K562 (cell line): ENCODE data around the gene EFCC1. TPM values are rescaled to one million over a fixed set of nuclear protein-coding genes. Genes with fewer than 3 reads are reported as not detected.

ENCODE experiments used
- ATAC-seq: fragments of 200-7000 bp; cut with Tn5 transposase; 3 replicates; pipeline ENCODE4 v1.9.1; 2020; ENCODE audit warnings: moderate library complexity
- BruUV-seq: library from RNA; stranded (reverse); fragments of 400-500 nt; replicated peaks from 2 replicates; lab custom pipeline; 2021; lab: Mats Ljungman, UMichigan
- CTCF ChIA-PET: fragments of 300-600 bp; formaldehyde crosslinking; extraction: SDS; loops from one replicate; lab custom pipeline; 2021; ENCODE audit warnings: low intra/inter-chr PET ratio; lab: Yijun Ruan, JAX
- POLR2A ChIA-PET: fragments of 300-600, 350-650 bp; sonication (Branson Sonifier 250); formaldehyde crosslinking; extraction: SDS; loops from one replicate; lab custom pipeline; 2021; ENCODE audit warnings: antibody characterized with exemption, inconsistent platforms; lab: Yijun Ruan, JAX
- DNase-seq, 4 experiments: peaks; one replicate each; pipeline versions ENCODE4 v3.0.0 to v3.0.0-alpha.2; 2011 to 2018; ENCODE audit warnings: low spot score in 3 of 4, mixed read lengths in 3 of 4; ENCODE audit errors: extremely low read depth in 1 of 4
- FAIRE-seq: peaks from 2 replicates; lab custom pipeline; 2011; peaks lifted over from hg19 to GRCh38; lab: Jason Lieb, UNC
- H2AFZ ChIP-seq: 2 replicates; pipeline ENCODE4 v1.6.0; 2011; ENCODE audit warnings: low read depth, low read length, control low read depth, inconsistent platforms
- H3K27ac ChIP-seq: fragments of 200-600 bp; 3 replicates; pipeline ENCODE4 v1.8.0; 2011; ENCODE audit warnings: low read depth, mild to moderate bottlenecking, control low read depth, inconsistent platforms, low read length, moderate library complexity, mixed read lengths; ENCODE audit errors: extremely low read depth
- H3K27me3 ChIP-seq, 2 experiments: fragments of 300-600 bp in 1 of 2; 2 replicates in 1 of 2; 3 replicates in 1 of 2; pipeline versions ENCODE4 v1.6.0 to v1.8.0; 2011; ENCODE audit warnings: inconsistent platforms in 2 of 2, low read length in 2 of 2, mild to moderate bottlenecking in 1 of 2, mixed read lengths in 1 of 2, moderate library complexity in 1 of 2; ENCODE audit not compliant: control insufficient read depth in 2 of 2, insufficient read depth in 2 of 2
- H3K36me3 ChIP-seq: fragments of 300-600 bp; 3 replicates; pipeline ENCODE4 v1.8.0; 2011; ENCODE audit warnings: mild to moderate bottlenecking, low read length, inconsistent platforms; ENCODE audit not compliant: control insufficient read depth, insufficient read depth
- H3K4me1 ChIP-seq, 2 experiments: fragments of 200-600 bp in 1 of 2; replicated peaks in 1 of 2; 2 replicates in 1 of 2; 3 replicates in 1 of 2; pipeline versions ENCODE4 v1.5.1 to v1.8.0; 2011; ENCODE audit warnings: inconsistent platforms in 2 of 2, low read length in 2 of 2, mild to moderate bottlenecking in 1 of 2, mixed read lengths in 1 of 2, moderate library complexity in 1 of 2; ENCODE audit not compliant: control insufficient read depth in 2 of 2, insufficient read depth in 2 of 2
- H3K4me2 ChIP-seq: 2 replicates; pipeline ENCODE4 v1.6.1; 2011; ENCODE audit warnings: low read length, control low read depth, inconsistent platforms, mixed read lengths; ENCODE audit not compliant: insufficient read depth
- H3K4me3 ChIP-seq: fragments of 200-600 bp; sonication (generic), shearing (Covaris generic); 2 replicates; pipeline ENCODE4 v1.5.1; 2016; ENCODE audit warnings: control low read depth, inconsistent platforms
- H3K79me2 ChIP-seq: fragments of 200-600 bp; 3 replicates; pipeline ENCODE4 v1.8.0; 2011; ENCODE audit warnings: low read length, inconsistent platforms; ENCODE audit not compliant: control insufficient read depth, insufficient read depth
- H3K9ac ChIP-seq, 2 experiments: 2 replicates each; pipeline versions ENCODE4 v1.6.0 to v1.6.1; 2011; ENCODE audit warnings: low read depth in 2 of 2, low read length in 2 of 2, control low read depth in 1 of 2, inconsistent platforms in 1 of 2, mild to moderate bottlenecking in 1 of 2, mixed read lengths in 1 of 2; ENCODE audit not compliant: insufficient read depth in 1 of 2
- H3K9me1 ChIP-seq: one replicate; pipeline ENCODE4 v1.6.0; 2011; ENCODE audit warnings: inconsistent platforms, mild to moderate bottlenecking, low read length, moderate library complexity; ENCODE audit not compliant: control insufficient read depth, insufficient read depth
- H3K9me3 ChIP-seq: replicated peaks from 2 replicates; pipeline ENCODE4 v1.5.1; 2011; ENCODE audit warnings: low read depth, low read length, inconsistent platforms; ENCODE audit not compliant: control insufficient read depth, insufficient read depth
- H4K20me1 ChIP-seq: replicated peaks from 2 replicates; pipeline ENCODE4 v1.6.1; 2011; ENCODE audit warnings: low read length, inconsistent platforms, mixed read lengths; ENCODE audit not compliant: control insufficient read depth, insufficient read depth
- BMI1 ChIP-seq: fragments of 150-350 bp; IDR thresholded peaks from 2 replicates; pipeline ENCODE4 v1.6.1; 2014; ENCODE audit warnings: low read length
- CHD4 ChIP-seq: fragments of 200-600 bp; sonication (generic); IDR thresholded peaks from 3 replicates; pipeline ENCODE4 v1.6.1; 2012; ENCODE audit warnings: low read depth, mild to moderate bottlenecking, mixed read lengths, low read length, inconsistent platforms; ENCODE audit not compliant: insufficient read depth, insufficient replicate concordance, poor library complexity, severe bottlenecking
- CTBP1 ChIP-seq: fragments of 450-650 bp; IDR thresholded peaks from 2 replicates; pipeline ENCODE4 v1.6.1; 2016; ENCODE audit warnings: borderline replicate concordance
- EGR1 ChIP-seq: fragments of 450-650 bp; conservative IDR thresholded peaks from 2 replicates; pipeline ENCODE4 v1.6.1; 2017; ENCODE audit warnings: mild to moderate bottlenecking
- HDGF ChIP-seq: fragments of 450-650 bp; IDR thresholded peaks from 2 replicates; pipeline ENCODE4 v1.6.1; 2016
- HIVEP1 ChIP-seq: fragments of 250-450 bp; sonication (Bioruptor Pico); IDR thresholded peaks from 2 replicates; pipeline ENCODE4 v1.4.0; 2020; ENCODE audit warnings: mild to moderate bottlenecking
- HMG20A ChIP-seq: fragments of 450-650 bp; formaldehyde crosslinking; conservative IDR thresholded peaks from 2 replicates; pipeline ENCODE4 v1.4.0; 2020; ENCODE audit warnings: mild to moderate bottlenecking, mixed read lengths
- ILF3 ChIP-seq: fragments of 450-650 bp; IDR thresholded peaks from 2 replicates; pipeline ENCODE4 v1.6.1; 2018; ENCODE audit warnings: antibody characterized with exemption, mild to moderate bottlenecking, moderate library complexity, borderline replicate concordance
- KLF1 ChIP-seq: fragments of 450-650 bp; IDR thresholded peaks from 2 replicates; pipeline ENCODE4 v1.6.1; 2016; ENCODE audit warnings: missing genetic modification characterization, missing compliant biosample characterization
- MTA1 ChIP-seq: fragments of 450-650 bp; IDR thresholded peaks from 2 replicates; pipeline ENCODE4 v1.6.1; 2017; ENCODE audit warnings: borderline replicate concordance
- SMAD4 ChIP-seq: fragments of 250-450 bp; sonication (Bioruptor Pico); conservative IDR thresholded peaks from 2 replicates; pipeline ENCODE4 v1.8.0; 2021; ENCODE audit warnings: inconsistent platforms, mild to moderate bottlenecking, moderate library complexity
- ZKSCAN1 ChIP-seq: fragments of 150-350 bp; IDR thresholded peaks from 2 replicates; pipeline ENCODE4 v1.6.1; 2016; ENCODE audit warnings: low read depth, low read length
- ZNF165 ChIP-seq: fragments of 250-450 bp; sonication (Bioruptor Pico); IDR thresholded peaks from 2 replicates; pipeline ENCODE4 v1.4.0; 2020; ENCODE audit warnings: borderline replicate concordance
- ZNF699 ChIP-seq: fragments of 250-450 bp; sonication (Bioruptor Pico); IDR thresholded peaks from 2 replicates; pipeline ENCODE4 v1.8.0; 2021; ENCODE audit warnings: mild to moderate bottlenecking, moderate library complexity; ENCODE audit not compliant: insufficient replicate concordance
- ZNF780A ChIP-seq: fragments of 250-450 bp; sonication (Bioruptor Pico); IDR thresholded peaks from 2 replicates; pipeline ENCODE4 v1.5.0; 2021; ENCODE audit warnings: mild to moderate bottlenecking
- WGBS: fragments of 100-300 bp; shearing (Covaris generic); methylation state at CpG from one replicate; pipeline ENCODE4 v1.1.6; 2016; ENCODE audit warnings: low coverage, mixed read lengths; ENCODE audit not compliant: insufficient coverage; ENCODE audit errors: missing lambda C conversion rate; 5-methylcytosine and 5-hydroxymethylcytosine counted together
- in situ Hi-C: fragments of 300-500 bp; cut with MboI; formaldehyde crosslinking; loops from 4 replicates; pipeline ENCODE4 v1.15.0; 2018; ENCODE audit warnings: inconsistent platforms, mixed read lengths
- intact Hi-C: fragments of 100-400 bp; cut with micrococcal nuclease; formaldehyde crosslinking; loops from 2 replicates; pipeline ENCODE4 v1.14.2; 2022
- polyA plus RNA-seq, 8 experiments: library from polyadenylated mRNA; depleted of rRNA in 4 of 8; stranded (reverse) in 5 of 8; unstranded in 3 of 8; fragments of >200 nt; fragmentation: Nextera tagmentation in 2 of 8; fragmentation: Illumina TruSeq in 1 of 8; extraction: Ambion mirVana in 2 of 8; extraction: Trizol in 1 of 8; gene quantifications; 2 replicates each; pipeline versions ENCODE4 v1.2.1 to v1.2.3, GENCODE V29; 2011 to 2014; ENCODE audit warnings: inconsistent platforms in 1 of 8, missing spikeins in 1 of 8
- total RNA-seq, 7 experiments: library from RNA; depleted of rRNA in 6 of 7; stranded (reverse); fragments of >200 nt in 6 of 7; fragmentation: Illumina TruSeq in 2 of 7; extraction: Trizol in 2 of 7; gene quantifications; 2 replicates each; pipeline versions ENCODE4 v1.2.1 to v1.2.3, GENCODE V29; 2011 to 2021; ENCODE audit warnings: low replicate concordance in 1 of 7
- TF ChIP-seq, protein P1 (sequence below): fragments of 450-650 bp; IDR thresholded peaks from 2 replicates; pipeline ENCODE4 v1.6.1; 2016; ENCODE audit warnings: missing biosample characterization, missing genetic modification characterization
- TF ChIP-seq, protein P2 (sequence below), 2 experiments: fragments of 450-650 bp in 1 of 2; sonication (generic) in 1 of 2; formaldehyde crosslinking in 1 of 2; IDR thresholded peaks in 1 of 2; conservative IDR thresholded peaks in 1 of 2; 2 replicates each; pipeline versions ENCODE4 v1.6.1 to v1.8.1; 2016 to 2023; ENCODE audit warnings: mild to moderate bottlenecking in 2 of 2, moderate library complexity in 2 of 2, inconsistent platforms in 1 of 2, missing genetic modification reagents in 1 of 2
- TF ChIP-seq, protein P3 (sequence below): sonication (generic); formaldehyde crosslinking; IDR thresholded peaks from 2 replicates; pipeline ENCODE4 v1.8.0; 2022; ENCODE audit warnings: mild to moderate bottlenecking, missing genetic modification reagents

EFCC1 gene
- total and polyA plus RNA-seq, 9 of the 15 experiments (the other 6 are each of a cell fraction or from before 2014, with no cell fraction given) = not detected

DNA sequence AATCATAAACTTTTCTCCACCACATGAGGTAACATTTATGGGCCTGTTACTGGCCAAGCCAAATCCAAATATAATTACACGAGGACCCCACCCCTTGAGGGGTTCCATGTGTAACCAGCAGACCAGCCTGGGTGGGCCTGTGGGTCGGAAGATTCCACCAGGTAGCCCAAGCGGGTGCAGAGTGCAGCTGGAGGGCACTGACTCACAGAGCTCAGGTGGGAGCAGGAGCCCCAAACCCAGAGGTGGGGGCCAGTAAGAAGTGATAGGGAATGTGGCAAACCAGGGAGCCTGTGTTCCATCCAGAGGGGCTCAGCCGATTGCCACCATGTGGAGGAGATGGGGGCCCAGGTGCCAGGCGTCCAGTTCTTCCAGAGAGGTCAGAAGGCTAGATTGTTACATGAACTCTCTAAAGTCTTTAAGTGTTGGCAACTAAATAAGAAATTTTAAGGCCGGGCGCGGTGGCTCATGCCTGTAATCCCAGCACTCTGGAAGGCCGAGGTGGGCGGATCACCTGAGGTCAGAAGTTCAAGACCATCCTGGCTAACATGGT, 62.1 kb downstream of the EFCC1 start (continued):
- no peak for TF ChIP-seq HDGF
- no peak for TF ChIP-seq ZKSCAN1
- no peak for TF ChIP-seq ZNF780A (CRISPR knock-in tag)
- TF ChIP-seq BMI1 = no peak
- TF ChIP-seq CHD4 = no peak
- TF ChIP-seq MTA1 = no peak
- TF ChIP-seq CTBP1 = no peak
- TF ChIP-seq KLF1 (tag) = no peak
- no peak for TF ChIP-seq ILF3
- no peak for TF ChIP-seq SMAD4 (CRISPR knock-in tag)
- TF ChIP-seq, protein P1, sequence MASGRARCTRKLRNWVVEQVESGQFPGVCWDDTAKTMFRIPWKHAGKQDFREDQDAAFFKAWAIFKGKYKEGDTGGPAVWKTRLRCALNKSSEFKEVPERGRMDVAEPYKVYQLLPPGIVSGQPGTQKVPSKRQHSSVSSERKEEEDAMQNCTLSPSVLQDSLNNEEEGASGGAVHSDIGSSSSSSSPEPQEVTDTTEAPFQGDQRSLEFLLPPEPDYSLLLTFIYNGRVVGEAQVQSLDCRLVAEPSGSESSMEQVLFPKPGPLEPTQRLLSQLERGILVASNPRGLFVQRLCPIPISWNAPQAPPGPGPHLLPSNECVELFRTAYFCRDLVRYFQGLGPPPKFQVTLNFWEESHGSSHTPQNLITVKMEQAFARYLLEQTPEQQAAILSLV = no peak

DNA sequence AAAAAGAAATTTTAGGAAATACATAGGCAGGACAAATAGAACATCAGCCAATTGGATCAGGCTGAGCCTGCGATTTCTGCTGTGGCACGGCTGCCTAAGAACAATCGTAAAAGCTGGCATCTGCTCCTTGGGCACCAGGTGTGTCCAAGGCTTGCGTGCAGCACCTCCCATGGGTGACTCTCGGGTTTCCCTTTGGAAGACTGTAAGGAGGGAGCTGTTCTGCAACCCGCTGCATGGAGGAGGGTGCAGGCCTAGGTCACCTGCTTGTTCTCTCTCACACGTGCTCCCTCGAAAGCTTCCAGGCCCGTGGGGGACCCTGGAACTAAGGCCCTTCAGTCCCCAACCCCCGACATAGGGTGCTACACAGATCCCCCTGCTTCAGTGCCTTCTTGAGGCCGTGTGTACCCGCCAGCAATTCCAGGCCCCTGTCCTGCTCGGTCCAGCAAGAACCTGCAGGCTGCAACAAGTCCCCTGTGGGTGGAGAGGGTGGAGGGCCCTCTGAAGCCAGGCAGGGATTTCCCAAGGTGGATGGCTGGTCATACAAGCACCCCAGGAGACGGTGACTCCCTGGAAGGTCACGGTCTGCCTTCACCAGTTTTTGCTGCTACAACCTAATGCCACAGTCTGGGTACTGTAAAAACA, 62.9 kb downstream of the EFCC1 start:
- whole genome bisulfite sequencing = 43% methylated on average over 10 of the region's 15 CpGs
- H3K4me1 ChIP-seq = peaks cover 0 to 14% of the 10 kb centered on the region in 2 experiments; a peak in 3 of 5 replicates
- in situ Hi-C loops (no loop called here), intact Hi-C loops (no loop called here)
- no peak overlapping the region for H3K27ac ChIP-seq
- no peaks in the 10 kb centered on the region for H4K20me1 ChIP-seq
- POLR2A ChIA-PET = interaction anchor here (0.6 kb wide), 1 partner anchor 10 kb away, joined by 4 read pairs; no protein-coding TSS in a partner anchor
- ATAC-seq = no peak
- FAIRE-seq = no peak
- CTCF ChIA-PET = no interaction called here
- H3K36me3 ChIP-seq = no peaks in the 10 kb centered on the region
- H3K4me2 ChIP-seq = no peak overlapping the region
- H3K4me3 ChIP-seq = no peak overlapping the region
- H3K79me2 ChIP-seq = no peaks in the 10 kb centered on the region
- no peak for DNase-seq
- H3K27me3 ChIP-seq = no peaks in the 10 kb centered on the region
- no peaks in the 10 kb centered on the region for H3K9me3 ChIP-seq
- no peak overlapping the region for H2AFZ ChIP-seq
- no peaks in the 10 kb centered on the region for H3K9me1 ChIP-seq
- no TSS peak for BruUV-seq
- H3K9ac ChIP-seq = no peak overlapping the region
- TF ChIP-seq ZNF699 (CRISPR knock-in tag) (no peak), HIVEP1 (CRISPR knock-in tag) (no peak), HMG20A (CRISPR knock-in tag) (no peak), ZNF165 (CRISPR knock-in tag) (no peak), EGR1 (no peak)
- TF ChIP-seq, protein P2, sequence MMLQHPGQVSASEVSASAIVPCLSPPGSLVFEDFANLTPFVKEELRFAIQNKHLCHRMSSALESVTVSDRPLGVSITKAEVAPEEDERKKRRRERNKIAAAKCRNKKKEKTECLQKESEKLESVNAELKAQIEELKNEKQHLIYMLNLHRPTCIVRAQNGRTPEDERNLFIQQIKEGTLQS (IDR thresholded peaks at IDR 0.05) = no peak
- TF ChIP-seq, protein P2 (CRISPR knock-in tag; conservative IDR thresholded peaks at IDR 0.05) = no peak
- TF ChIP-seq, protein P3, sequence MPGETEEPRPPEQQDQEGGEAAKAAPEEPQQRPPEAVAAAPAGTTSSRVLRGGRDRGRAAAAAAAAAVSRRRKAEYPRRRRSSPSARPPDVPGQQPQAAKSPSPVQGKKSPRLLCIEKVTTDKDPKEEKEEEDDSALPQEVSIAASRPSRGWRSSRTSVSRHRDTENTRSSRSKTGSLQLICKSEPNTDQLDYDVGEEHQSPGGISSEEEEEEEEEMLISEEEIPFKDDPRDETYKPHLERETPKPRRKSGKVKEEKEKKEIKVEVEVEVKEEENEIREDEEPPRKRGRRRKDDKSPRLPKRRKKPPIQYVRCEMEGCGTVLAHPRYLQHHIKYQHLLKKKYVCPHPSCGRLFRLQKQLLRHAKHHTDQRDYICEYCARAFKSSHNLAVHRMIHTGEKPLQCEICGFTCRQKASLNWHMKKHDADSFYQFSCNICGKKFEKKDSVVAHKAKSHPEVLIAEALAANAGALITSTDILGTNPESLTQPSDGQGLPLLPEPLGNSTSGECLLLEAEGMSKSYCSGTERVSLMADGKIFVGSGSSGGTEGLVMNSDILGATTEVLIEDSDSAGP (CRISPR knock-in tag) = no peak
